GM18867 (cell line): ENCODE results near the gene SESN1.

Experiments used
- ATAC-seq: cut with Tn5 transposase; IDR thresholded peaks from one replicate; pipeline ENCODE4 v1.9.1; 2021; ENCODE audit warnings: mild to moderate bottlenecking, moderate library complexity; ENCODE audit not compliant: unreplicated experiment

Gene SESN1

DNA sequence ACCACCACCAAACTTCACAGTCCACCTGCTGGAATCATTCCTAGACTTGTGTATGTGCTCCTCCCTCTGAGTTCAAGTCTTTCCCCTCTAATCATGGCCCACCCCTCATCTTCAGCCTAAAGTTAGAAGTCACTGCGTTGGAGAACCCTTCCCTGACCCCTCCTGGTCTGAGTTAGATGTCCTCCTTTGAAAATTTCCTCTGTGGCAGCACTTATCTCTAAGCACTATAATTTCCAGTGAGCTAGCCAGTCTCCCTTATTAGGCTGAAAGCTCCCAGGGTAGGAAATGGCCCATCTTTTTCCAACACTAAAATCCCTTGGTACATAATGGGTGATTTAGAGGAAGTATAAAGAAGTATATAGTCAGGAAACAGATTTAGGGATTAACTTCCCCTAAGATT is 63.2 kb downstream of the SESN1 start:
- ATAC-seq: no peak

DNA sequence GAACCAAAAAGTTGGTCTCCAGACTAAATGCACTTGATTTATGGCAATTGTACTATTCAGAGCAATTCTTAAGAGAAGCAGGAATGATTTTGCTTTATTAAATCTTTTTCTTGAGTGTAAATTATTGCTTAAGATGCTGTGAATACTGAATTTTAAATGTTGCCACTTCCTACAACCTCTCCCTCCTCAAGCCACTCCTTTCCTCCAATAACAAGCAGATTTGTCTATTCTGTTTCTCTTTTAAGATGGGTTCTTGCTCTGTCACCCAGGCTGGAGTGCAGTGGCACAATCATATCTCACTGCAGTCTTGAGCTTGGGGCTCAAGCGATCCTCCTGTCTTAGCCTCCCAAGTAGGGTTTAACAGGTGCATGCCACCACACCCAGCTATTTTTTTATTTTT is 65.3 kb downstream of the SESN1 start:
- ATAC-seq: no peak

DNA sequence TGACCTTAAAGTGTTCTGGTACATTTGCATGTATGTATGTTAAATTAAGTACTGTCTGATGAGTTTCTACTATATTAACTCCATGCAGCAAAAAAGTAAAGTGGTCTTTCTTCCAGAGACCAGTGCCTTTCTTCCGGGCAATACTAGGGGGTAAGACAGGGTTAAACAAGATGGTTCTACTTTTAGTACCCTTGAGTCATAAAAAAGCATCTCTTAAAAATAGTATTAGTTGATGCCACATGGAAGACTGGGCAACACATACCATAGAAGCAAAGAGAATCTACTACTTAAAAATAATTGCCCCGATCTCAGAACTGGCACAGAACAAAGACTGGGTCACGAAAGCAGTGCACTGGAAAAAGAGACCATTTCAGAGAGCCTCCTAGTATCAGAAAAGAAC is 66.2 kb downstream of the SESN1 start:
- no peak for ATAC-seq

DNA sequence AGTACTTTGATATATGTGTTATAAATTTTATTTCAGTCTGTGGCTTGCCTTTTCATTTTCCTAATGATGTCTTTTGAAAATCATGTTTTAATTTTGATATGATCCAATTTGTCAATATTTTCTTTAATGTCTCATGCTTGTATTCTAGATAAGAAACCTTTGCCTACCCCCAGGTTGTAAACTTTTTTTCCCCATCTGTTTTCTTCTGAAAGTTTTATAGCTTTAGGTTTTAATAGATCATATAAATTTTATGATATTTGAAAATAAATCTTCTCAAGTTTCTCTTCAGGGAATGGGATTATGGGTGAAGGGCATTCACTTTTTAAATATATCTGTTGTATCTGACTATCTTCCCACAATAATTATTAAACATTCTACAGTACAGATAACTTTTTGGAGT is 66.7 kb downstream of the SESN1 start:
- ATAC-seq: no peak

DNA sequence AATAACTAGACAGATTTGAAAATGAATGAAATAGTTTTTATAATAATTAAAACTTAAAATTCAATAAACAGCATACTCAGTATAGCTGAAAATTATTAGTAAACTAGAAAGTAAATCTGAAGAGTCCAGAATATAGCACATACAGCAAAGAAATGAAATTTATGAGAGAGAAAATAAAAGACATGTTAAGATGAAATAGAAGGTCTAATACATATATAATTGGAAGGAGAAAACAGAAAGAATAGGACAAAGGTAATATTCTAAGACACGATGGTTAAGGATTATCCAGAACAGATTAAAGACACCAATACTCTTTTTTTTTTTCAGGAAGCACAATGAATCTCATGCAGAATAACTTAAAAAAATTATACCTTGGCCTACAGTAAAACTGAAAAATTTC is 69.0 kb downstream of the SESN1 start:
- ATAC-seq: no peak

DNA sequence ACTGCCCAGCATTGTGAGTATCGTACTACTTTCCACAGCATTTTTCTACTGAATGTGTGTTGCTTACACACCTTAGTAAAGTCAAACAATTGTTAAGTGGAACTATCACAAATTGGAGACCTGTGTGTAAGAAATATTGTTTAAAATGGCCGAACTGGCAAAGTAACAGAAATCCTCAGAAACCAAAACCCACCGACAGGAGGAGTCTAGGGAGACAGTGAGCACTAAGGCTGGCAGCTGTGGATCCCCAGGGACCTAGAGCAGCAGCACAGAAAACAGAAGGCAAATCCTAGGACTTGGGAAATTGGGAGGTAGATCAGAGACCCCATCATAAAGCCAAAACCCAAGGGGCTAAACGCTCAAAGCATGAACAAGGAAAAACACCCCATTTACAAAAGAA is 69.9 kb downstream of the SESN1 start:
- ATAC-seq: no peak

DNA sequence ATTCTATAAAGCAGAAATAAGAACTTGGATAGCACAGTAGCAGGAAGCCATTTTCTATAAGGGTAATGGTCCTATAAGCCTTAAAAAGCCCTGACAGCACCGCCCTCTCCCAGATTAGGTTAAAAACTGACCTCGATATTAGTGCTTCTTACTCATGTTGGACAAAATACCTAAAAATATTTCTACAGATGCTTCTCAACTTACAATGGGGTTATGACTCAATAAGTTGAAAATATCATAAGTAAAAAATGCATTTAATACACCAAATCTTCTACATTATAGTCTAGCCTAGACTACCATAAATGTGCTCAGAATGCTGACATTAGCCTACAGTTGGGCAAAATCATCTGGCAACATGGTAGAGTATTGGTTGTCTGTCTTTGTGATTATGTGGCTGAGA is 70.3 kb downstream of the SESN1 start:
- ATAC-seq: no peak

DNA sequence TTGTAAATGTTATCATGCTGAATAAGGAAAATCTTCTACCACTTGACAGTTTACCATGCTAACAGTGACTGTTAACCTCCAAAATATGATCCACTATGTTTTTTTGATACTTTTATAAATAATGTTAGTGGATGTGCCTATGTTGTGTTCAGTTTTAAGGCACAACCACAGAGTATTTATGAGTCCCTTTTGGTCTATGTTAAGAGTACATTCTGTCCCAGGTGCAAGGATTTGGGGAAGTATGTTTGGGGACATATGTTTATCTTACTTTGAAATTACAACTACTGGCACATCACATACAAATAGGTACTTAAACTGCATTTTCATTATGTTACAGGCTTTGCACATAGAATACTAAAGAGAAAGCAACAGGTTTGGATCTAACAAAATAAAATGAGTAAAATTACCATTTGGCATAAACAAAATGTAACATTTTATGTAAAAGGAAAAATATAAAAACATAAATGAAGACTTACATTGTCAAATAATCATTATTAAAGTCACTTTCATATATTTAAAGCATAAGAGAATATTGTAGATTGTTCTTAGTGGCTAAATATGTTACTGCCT is 71.2 kb downstream of the SESN1 start:
- ATAC-seq: no peak

DNA sequence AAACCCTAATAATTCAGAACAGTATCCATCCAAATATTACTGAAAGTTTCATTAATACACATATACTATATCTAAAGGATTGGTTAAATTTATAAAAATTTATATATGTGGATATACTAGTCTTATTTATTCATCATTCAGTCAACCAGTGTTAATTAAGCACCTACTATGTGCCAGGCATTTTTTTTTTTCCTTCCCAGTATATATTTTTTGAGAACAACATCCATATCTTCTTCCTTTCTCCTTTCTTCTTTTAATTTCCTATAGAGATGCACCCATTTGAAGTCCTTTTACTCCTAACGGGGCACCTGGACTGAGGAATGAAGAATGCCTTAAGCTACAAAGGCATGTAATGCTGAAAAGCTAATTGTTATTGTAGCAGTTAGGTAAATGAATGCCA is 72.8 kb downstream of the SESN1 start:
- ATAC-seq: no peak

DNA sequence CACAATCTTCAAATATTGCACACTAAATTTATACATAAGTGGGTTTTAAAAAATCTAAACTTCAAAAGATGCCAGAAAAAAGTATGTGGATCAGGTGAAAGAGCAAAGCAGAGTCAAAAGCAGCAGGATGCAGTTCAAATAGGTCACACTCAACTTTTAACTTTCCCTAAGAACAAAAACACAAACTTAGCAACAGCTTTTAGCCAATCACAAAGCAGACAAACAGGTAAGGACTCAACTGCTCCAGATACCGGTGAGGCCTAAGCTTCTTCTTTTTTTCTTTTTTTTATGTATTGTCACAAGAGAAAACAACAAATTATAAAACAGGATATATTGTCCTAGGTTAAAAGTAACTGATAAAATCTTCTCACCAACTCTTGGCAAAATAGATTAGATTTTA is 74.7 kb downstream of the SESN1 start:
- ATAC-seq: no peak

DNA sequence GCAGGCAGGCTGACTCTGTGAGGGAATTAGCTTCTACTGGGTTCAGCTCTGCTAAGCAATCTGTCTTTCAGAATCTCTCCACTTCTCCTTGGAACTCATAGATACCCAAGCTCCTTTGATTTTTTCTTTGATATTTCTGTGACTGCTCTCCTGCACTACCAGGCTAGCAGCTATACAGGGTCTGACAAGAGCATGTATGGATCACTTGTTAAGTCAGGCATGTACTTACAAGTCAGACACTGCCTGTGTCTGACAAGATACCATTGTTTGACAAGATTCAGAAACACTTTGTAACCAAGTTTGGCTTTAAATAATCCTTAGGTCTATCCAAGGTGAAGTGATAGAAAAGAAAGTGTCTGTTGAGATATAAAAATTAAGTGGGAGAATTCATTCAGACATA is 79.5 kb downstream of the SESN1 start:
- no peak for ATAC-seq

DNA sequence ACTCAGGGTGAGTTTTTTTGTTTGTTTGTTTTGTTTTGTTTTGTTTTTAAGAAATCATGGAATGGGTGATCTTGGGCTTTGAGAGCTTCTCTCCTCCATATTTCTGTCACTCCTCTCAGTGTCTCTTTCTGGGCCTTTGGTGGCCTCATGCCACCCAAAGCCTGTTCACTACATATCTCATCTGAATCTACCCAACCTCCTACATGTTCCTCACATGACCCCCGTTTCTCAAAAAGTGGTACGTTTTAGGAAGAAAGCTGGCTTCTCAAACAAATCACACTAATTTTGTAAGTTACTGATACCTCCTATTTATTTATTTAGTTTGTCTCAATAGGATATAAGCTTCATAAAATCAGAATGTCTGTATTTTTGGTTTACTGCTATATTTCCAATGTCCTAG is 80.0 kb downstream of the SESN1 start:
- no peak for ATAC-seq

DNA sequence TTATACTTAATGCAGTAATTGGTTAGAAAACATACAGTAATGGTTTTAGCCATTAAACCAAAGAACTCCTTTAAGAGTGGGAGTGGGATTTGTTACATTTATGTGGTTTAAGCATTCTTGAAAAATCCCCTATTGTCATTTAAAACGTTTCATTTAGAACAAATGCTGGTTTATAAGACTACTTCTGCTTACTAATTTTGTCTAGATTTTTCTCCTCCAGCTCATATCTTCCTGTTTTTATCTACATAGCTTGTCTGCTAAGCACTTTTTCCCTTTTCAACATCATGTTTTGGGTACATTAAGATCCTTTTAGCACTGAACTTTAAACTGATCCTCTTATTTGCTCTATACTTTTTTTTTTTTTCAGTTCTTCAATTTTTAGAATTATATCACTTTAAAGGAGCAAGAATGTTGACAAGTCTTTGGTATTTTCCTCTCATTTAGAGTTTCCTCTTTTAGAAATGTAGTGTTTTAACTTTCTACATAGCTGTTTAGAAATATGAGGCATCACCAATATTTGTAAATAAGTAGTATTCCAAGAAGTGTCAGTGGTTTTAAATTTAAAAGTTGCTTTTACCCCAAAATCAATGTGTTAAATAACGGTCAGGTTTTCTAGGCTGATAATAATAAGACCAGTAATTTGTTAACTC is 80.9 kb downstream of the SESN1 start:
- no peak for ATAC-seq

DNA sequence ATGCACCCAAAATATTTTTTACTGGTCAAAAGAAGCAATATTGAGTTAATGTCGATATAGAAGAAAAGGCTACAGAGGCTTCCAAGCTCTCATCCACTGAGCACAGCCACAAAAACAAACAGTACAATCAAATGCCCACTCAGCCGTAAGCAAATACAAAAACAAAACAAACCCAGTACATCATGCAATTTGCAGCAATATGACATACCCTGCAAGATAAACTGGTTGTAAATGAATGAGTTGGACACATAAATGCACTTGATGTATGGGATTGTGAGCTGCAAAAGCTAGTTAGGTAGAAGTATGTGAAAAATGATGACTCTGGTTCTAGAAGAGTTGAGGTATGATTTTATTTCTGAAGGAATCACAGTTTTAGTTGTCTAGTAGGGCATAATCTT is 83.9 kb downstream of the SESN1 start:
- ATAC-seq: no peak

DNA sequence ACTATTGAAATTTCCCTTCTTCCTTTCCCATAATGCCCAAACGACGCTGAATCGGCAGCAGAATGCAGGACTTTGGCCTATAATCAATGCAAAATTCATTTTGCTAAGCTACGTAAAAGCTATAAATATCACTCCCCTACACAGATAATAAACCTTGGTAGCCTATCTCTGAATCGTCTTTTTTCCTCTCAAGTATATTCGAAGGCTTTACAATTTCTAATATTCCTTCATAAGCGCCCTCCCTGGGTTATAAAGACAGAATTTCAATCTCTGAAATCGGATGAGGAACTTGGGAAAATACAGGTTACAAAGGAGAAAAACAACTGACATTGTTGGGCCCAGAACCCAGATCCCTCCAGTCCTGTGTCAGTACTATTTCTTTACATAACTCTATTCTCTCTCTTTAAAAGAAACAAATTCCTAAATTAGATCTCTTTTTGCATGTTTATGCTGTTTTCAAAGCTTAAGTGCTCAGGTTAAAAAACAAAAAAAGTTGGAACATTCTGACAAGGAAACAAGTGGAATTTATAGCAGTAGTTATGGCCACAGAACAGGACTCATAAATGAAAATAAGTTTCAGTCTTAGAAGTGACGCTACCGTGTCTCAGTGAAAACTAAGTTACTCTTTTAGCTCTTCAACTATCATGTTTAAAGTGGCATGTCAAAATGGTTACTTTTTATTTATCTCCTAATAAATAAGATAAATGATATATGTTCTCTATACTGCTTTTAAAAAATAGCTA is 84.5 kb downstream of the SESN1 start:
- ATAC-seq: no peak

DNA sequence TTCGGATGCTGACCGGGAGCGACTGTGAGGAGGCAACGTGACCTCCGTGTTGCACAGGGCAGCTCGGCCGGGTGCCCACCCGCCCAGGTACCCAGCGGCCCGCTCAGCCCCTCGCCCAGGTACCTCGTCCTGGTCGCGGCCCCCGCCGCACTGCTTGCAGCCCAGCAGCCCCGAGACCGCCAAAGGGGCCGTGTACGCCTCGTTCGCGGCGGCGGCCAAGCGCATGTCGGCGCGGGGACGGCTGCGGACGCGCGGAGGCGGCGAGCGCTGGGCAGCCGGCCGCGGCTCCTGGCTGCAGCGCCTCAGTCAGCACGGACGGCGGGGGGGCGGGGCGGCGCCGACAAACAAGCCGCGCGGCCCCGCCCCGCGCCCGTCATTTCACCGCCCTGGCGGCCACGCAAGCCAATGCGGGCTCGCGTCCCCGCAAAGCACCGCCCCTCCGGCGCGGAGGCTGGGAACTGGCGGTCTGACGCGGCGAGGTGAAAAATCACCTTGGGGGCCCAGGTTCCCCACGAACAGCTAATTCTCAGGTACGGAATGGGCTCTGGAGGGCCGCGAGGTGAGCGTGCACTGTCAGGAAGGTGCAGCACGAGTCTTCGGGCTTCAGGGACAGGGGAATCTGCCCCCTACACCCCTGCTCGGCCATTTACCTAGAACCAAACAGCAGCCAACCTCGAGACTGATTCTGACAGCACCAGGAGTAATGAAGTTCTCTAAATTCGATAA is 85.2 kb downstream of the SESN1 start:
- ATAC-seq: peak; percentile 95

DNA sequence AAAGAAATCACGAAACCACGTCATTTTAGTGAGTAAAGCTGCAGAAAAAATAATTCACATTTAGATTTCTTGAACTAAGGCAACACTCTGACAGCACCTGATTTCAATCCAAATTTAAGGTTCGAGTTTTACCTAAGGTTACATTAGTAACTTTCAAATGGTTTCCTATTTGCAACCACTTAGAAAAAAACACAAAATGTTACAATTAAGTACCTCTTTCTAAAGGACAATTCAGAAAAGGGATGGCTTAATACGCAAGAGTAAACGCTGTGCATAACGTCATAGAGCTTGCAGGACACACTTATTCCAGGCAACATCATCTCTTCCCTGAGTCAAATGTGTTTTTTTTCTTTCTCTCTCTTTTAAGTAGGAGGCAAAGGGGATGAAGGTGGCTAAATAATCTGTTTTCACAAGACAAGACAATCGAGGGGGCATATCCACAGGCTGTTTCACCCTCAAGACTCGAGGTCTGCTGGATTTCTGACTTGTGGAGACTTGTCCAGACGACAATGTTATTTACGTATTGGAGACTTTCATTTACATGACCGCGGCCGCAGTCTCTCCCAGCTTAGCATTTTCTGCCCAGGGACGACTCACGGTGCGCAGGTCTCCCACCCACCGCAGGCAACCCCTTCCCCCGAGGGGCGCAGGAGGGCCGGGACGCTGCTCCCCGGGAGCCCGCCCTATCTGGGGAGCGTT is 86.0 kb downstream of the SESN1 start:
- peak; percentile 6 for ATAC-seq

DNA sequence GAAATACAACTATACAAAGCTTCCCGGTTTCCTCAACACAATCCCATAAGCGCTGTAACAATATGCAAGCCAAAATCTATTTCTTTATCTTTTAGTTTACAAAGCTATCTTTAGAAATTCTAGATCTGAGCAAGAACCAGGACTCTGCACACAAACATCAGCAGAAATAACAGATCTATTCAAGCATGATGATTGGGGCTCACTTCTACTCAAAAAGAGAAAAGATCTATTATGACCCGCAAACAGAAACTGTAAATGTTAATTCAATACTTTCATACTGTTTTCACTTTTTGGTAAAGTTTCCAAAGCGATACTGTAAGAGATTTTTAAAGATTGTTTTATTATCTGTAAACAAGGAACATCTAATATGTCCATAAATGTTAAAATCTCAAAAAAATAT is 86.6 kb downstream of the SESN1 start:
- ATAC-seq: no peak

DNA sequence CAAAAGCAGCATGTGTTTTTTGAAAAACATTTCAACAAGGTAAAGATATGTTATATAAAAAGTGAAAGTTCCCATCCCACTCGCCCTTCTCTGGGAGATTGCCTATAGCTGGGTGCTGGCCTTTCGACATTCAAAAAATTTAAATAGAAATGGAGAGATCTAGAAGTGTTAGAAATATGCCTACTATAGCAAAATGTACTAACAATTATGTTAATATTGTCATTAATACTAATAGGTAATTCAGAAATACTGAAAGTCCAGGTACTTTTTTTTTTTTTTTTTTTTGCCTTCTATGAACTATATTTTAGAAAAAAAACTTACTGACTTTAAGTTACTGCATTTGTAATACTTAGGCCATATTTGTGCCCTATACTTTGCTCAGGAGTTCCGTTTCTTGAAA is 87.1 kb downstream of the SESN1 start:
- ATAC-seq: no peak

DNA sequence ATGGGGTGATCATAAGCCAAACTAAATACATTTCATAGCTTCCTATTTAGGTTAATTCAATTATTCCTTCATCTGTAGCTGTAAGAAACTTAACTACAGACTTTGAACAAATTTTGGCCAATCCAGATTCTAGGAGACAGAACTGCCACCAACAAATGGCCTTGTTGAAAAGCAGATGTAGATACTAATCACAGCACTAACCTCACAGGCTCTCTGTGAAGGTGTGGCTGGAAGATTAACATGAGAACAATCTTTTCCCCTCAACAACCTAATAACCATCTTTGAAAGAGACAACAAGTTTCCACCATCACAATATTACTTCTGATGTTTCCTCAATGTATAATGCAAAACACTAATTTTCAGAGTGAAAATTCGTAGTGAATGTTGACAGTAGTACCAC is 87.8 kb downstream of the SESN1 start:
- ATAC-seq: no peak

DNA sequence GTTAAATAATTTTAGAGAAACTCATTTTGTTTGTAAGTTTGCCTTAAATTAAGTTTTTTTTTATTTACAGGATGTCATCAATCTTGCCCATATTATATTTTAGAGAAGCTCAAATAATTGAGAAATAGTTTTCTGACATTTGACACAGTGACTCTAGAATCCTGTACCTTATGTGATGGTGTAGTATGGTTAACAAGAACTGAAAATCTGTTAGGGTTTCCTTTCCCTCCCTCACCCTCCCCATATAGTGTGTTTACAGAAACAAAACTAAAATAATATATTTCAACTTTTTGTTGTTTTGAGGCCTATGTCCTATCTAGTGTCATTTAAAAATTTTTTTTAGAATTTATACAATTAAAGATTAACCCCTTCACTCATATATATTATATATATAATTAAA is 91.8 kb downstream of the SESN1 start:
- ATAC-seq: no peak
